KOPT-K1 (cell line): ENCODE measurements around the gene C19orf67.

Source experiments
- H3K27ac ChIP-seq: fragments of 200-600 bp; sonication (generic); 2 replicates; pipeline ENCODE4 v1.5.1; 2016; ENCODE audit warnings: antibody characterized with exemption, mild to moderate bottlenecking, low read depth, low read length; ENCODE audit not compliant: poor library complexity, severe bottlenecking
- H3K36me3 ChIP-seq: fragments of 200-600 bp; sonication (generic); 2 replicates; pipeline ENCODE4 v1.5.1; 2017; ENCODE audit warnings: antibody characterized with exemption, mild to moderate bottlenecking, low read length, moderate library complexity; ENCODE audit not compliant: insufficient read depth
- H3K9me3 ChIP-seq: fragments of 200-600 bp; sonication (generic); 2 replicates; pipeline ENCODE4 v1.5.1; 2017; ENCODE audit warnings: antibody characterized with exemption, low read length, mild to moderate bottlenecking; ENCODE audit not compliant: insufficient read depth, poor library complexity, severe bottlenecking

The C19orf67 gene

GRCh38 chr19:14096272-14096992, 10.8 kb upstream of the C19orf67 start:
- no peak overlapping the region for H3K27ac ChIP-seq
- peaks cover 11% of the 10 kb centered on the region for H3K9me3 ChIP-seq
- peaks cover 40% of the 10 kb centered on the region for H3K36me3 ChIP-seq

- H3K9me3 ChIP-seq = peaks cover 11% of the 10 kb centered on the region
- peaks cover 26% of the 10 kb centered on the region; the same call in 1 of the 2 replicates for H3K36me3 ChIP-seq
- no peak overlapping the region for H3K27ac ChIP-seq
Observed at GRCh38 chr19:14094854-14095253, 9.3 kb upstream of the C19orf67 start.

GRCh38 chr19:14093117-14093823, 7.7 kb upstream of the C19orf67 start:
- Histone ChIP-seq H3K9me3 (peaks cover 11% of the 10 kb centered on the region), H3K36me3 (peaks cover 29% of the 10 kb centered on the region), H3K27ac (no peak overlapping the region)

GRCh38 chr19:14091813-14092462, 6.4 kb upstream of the C19orf67 start:
- H3K9me3 ChIP-seq = peaks cover 11% of the 10 kb centered on the region
- H3K36me3 ChIP-seq = peaks cover 23% of the 10 kb centered on the region
- H3K27ac ChIP-seq = peak overlapping the region; percentile 74

- peaks cover 16% of the 10 kb centered on the region for H3K36me3 ChIP-seq
- H3K9me3 ChIP-seq = peaks cover 11% of the 10 kb centered on the region
- H3K27ac ChIP-seq = peak overlapping the region; percentile 74
Observed at GRCh38 chr19:14091081-14091812, 5.7 kb upstream of the C19orf67 start.

GRCh38 chr19:14090509-14091080, 5.0 kb upstream of the C19orf67 start, which contains the start of gene SAMD1:
Gene SAMD1 (minus strand): TSS chr19:14090751.
- H3K27ac ChIP-seq = peak within 1 kb of the TSS; percentile 74
- peaks cover 11% of the 10 kb centered on the region for H3K9me3 ChIP-seq
- H3K36me3 ChIP-seq = peaks cover 16% of the 10 kb centered on the region

GRCh38 chr19:14089662-14090508, 4.3 kb upstream of the C19orf67 start:
- H3K9me3 ChIP-seq = peaks cover 11% of the 10 kb centered on the region
- H3K36me3 ChIP-seq = peaks cover 16% of the 10 kb centered on the region
- H3K27ac ChIP-seq = peak overlapping the region; percentile 46

GRCh38 chr19:14089412-14089661, 3.8 kb upstream of the C19orf67 start:
- Histone ChIP-seq H3K36me3 (peaks cover 16% of the 10 kb centered on the region), H3K9me3 (peaks cover 11% of the 10 kb centered on the region), H3K27ac (no peak overlapping the region)

- peaks cover 16% of the 10 kb centered on the region for H3K36me3 ChIP-seq
- peaks cover 11% of the 10 kb centered on the region for H3K9me3 ChIP-seq
- H3K27ac ChIP-seq = no peak overlapping the region
Observed at GRCh38 chr19:14088634-14089411, 3.2 kb upstream of the C19orf67 start.

- Histone ChIP-seq H3K27ac (no peak overlapping the region), H3K9me3 (no peaks in the 10 kb centered on the region), H3K36me3 (peaks cover 16% of the 10 kb centered on the region)
Observed at GRCh38 chr19:14086098-14086497, 515 bp upstream of the C19orf67 start.

GRCh38 chr19:14082675-14082960, 3.0 kb downstream of the C19orf67 start:
- H3K27ac ChIP-seq = no peak overlapping the region
- no peaks in the 10 kb centered on the region for H3K9me3 ChIP-seq
- 0 out of 2 replicates have a peak, but pooled peaks cover under 1% of the 10 kb centered on the region for H3K36me3 ChIP-seq

- H3K36me3 ChIP-seq = no peaks in the 10 kb centered on the region
- H3K9me3 ChIP-seq = no peaks in the 10 kb centered on the region
- peak overlapping the region; percentile 48 for H3K27ac ChIP-seq
Observed at GRCh38 chr19:14081797-14082674, 3.5 kb downstream of the C19orf67 start.
